DND-41 (cell line): ENCODE measurements around the gene ATP11B.

ENCODE experiments used
- ATAC-seq: fragments of 200-7000 bp; cut with Tn5 transposase; 3 replicates; pipeline ENCODE4 v1.9.1; 2021; ENCODE audit warnings: low read depth; ENCODE audit not compliant: insufficient read depth
- DNase-seq: peaks from one replicate; pipeline ENCODE4 v3.0.0-alpha.2; 2020
- H2AFZ ChIP-seq: 2 replicates; pipeline ENCODE4 v1.6.0; 2012; ENCODE audit warnings: low read depth, low read length
- H3K27ac ChIP-seq: 2 replicates; pipeline ENCODE4 v1.5.1; 2012; ENCODE audit warnings: low read length, inconsistent platforms
- H3K27me3 ChIP-seq: fragments of 200-600 bp; sonication (generic); 2 replicates; pipeline ENCODE4 v1.6.0; 2012; ENCODE audit warnings: low read length, mild to moderate bottlenecking, inconsistent platforms; ENCODE audit not compliant: insufficient read depth, poor library complexity
- H3K36me3 ChIP-seq: 2 replicates; pipeline ENCODE4 v1.5.1; 2012; ENCODE audit warnings: low read length, inconsistent platforms; ENCODE audit not compliant: insufficient read depth
- H3K4me1 ChIP-seq: 2 replicates; pipeline ENCODE4 v1.5.1; 2012; ENCODE audit warnings: mild to moderate bottlenecking, low read length; ENCODE audit not compliant: insufficient read depth
- H3K4me2 ChIP-seq: 2 replicates; pipeline ENCODE4 v1.6.0; 2012; ENCODE audit warnings: mild to moderate bottlenecking, moderate library complexity, low read length, inconsistent platforms; ENCODE audit not compliant: insufficient read depth
- H3K4me3 ChIP-seq, 2 experiments: fragments of 200-600 bp in 1 of 2; shearing (Covaris generic) in 1 of 2; 2 replicates each; pipeline ENCODE4 v1.5.1; 2012 to 2016; ENCODE audit warnings: inconsistent platforms in 2 of 2, low read length in 2 of 2, mild to moderate bottlenecking in 2 of 2, low read depth in 1 of 2, moderate library complexity in 1 of 2
- H3K79me2 ChIP-seq: 2 replicates; pipeline ENCODE4 v1.6.0; 2012; ENCODE audit warnings: low read length, inconsistent platforms; ENCODE audit not compliant: insufficient read depth
- H3K9ac ChIP-seq: 2 replicates; pipeline ENCODE4 v1.6.0; 2012; ENCODE audit warnings: low read depth, mild to moderate bottlenecking, inconsistent platforms, low read length, moderate library complexity
- H3K9me3 ChIP-seq: 2 replicates; pipeline ENCODE4 v1.5.1; 2012; ENCODE audit warnings: low read length, moderate library complexity, mild to moderate bottlenecking, inconsistent platforms; ENCODE audit not compliant: insufficient read depth, severe bottlenecking
- H4K20me1 ChIP-seq: 2 replicates; pipeline ENCODE4 v1.6.0; 2012; ENCODE audit warnings: low read length; ENCODE audit not compliant: insufficient read depth
- CTCF ChIP-seq: IDR thresholded peaks from 2 replicates; pipeline ENCODE4 v1.5.1; 2012; ENCODE audit warnings: borderline replicate concordance, low read length, moderate library complexity, mild to moderate bottlenecking; ENCODE audit not compliant: poor library complexity, severe bottlenecking; ENCODE audit errors: extremely low read depth
- EZH2 ChIP-seq: IDR thresholded peaks from 3 replicates; pipeline ENCODE4 v1.6.1; 2012; ENCODE audit warnings: borderline replicate concordance, low read depth, mild to moderate bottlenecking, moderate library complexity, low read length, inconsistent platforms; ENCODE audit not compliant: severe bottlenecking

The ATP11B gene

GRCh38 chr3:182829761-182830405 is 36.6 kb downstream of the ATP11B start:
- Histone ChIP-seq H3K4me2 (no peak overlapping the region), H3K27me3 (no peaks in the 10 kb centered on the region), H4K20me1 (peaks cover 3% of the 10 kb centered on the region; the same call in 1 of the 2 replicates), H3K36me3 (peaks cover 33% of the 10 kb centered on the region), H3K9ac (no peak overlapping the region), H2AFZ (no peak overlapping the region), H3K4me3 (no peak overlapping the region), H3K4me1 (no peaks in the 10 kb centered on the region), H3K27ac (no peak overlapping the region), H3K9me3 (no peaks in the 10 kb centered on the region), H3K79me2 (peaks cover 20% of the 10 kb centered on the region)
- TF ChIP-seq CTCF (no peak), EZH2 (no peak)
- DNase-seq = no peak
- no peak for ATAC-seq

- Histone ChIP-seq H3K9me3 (no peaks in the 10 kb centered on the region), H3K36me3 (peaks cover 53% of the 10 kb centered on the region)
These were observed 44.7 kb downstream of the ATP11B start for GRCh38 chr3:182837855-182838454.

GRCh38 chr3:182843478-182843877 is 50.2 kb downstream of the ATP11B start:
- Histone ChIP-seq H3K4me1 (no peaks in the 10 kb centered on the region), H4K20me1 (no peaks in the 10 kb centered on the region), H3K79me2 (no peaks in the 10 kb centered on the region), H3K4me2 (no peak overlapping the region), H3K9me3 (no peaks in the 10 kb centered on the region), H3K36me3 (peaks cover 59% of the 10 kb centered on the region), H3K27me3 (no peaks in the 10 kb centered on the region), H3K27ac (no peak overlapping the region), H3K4me3 (no peak overlapping the region), H2AFZ (no peak overlapping the region), H3K9ac (no peak overlapping the region)
- DNase-seq = no peak
- no peak for TF ChIP-seq EZH2
- TF ChIP-seq CTCF = no peak
- ATAC-seq = no peak

More at GRCh38 chr3:182837855-182838454, 44.7 kb downstream of the ATP11B start:
- no peak for ATAC-seq
- no peak overlapping the region for H3K9ac ChIP-seq
- H4K20me1 ChIP-seq = no peaks in the 10 kb centered on the region
- H3K27ac ChIP-seq = no peak overlapping the region
- no peak overlapping the region for H3K4me3 ChIP-seq
- H3K79me2 ChIP-seq = no peaks in the 10 kb centered on the region
- no peaks in the 10 kb centered on the region for H3K4me1 ChIP-seq
- DNase-seq = no peak
- no peak overlapping the region for H2AFZ ChIP-seq
- peak; percentile 50 for TF ChIP-seq CTCF
- TF ChIP-seq EZH2 = no peak
- no peak overlapping the region for H3K4me2 ChIP-seq
- H3K27me3 ChIP-seq = no peaks in the 10 kb centered on the region
